Sigmoid colon (tissue), 7 donors: Measurements from ENCODE around the gene ABCA13. TPM values are rescaled to one million over a fixed set of nuclear protein-coding genes. Genes with fewer than 3 reads are reported as not detected.

Source experiments
- DNase-seq: peaks from one replicate; pipeline ENCODE4 v3.0.0-alpha.2; 2019
- H3K27ac ChIP-seq, 4 donors: fragments of 200-600 bp; sonication (generic); one replicate each; pipeline ENCODE4 v1.5.1; 2016 to 2019; ENCODE audit warnings: mild to moderate bottlenecking in 1 of 4
- H3K27me3 ChIP-seq, 3 donors: fragments of 200-600 bp; sonication (generic); one replicate each; pipeline ENCODE4 v1.5.1; 2019; ENCODE audit warnings: mild to moderate bottlenecking in 1 of 3
- H3K36me3 ChIP-seq, 4 donors: fragments of 200-600 bp; sonication (generic); one replicate each; pipeline ENCODE4 v1.5.1; 2016 to 2019
- H3K4me1 ChIP-seq, 4 donors: fragments of 200-600 bp; sonication (generic); one replicate each; pipeline ENCODE4 v1.5.1; 2017 to 2019
- H3K4me3 ChIP-seq, 4 donors: fragments of 200-600 bp; sonication (generic); one replicate each; pipeline ENCODE4 v1.5.1; 2017 to 2019; ENCODE audit warnings: mild to moderate bottlenecking in 2 of 4, moderate library complexity in 1 of 4
- H3K9me3 ChIP-seq, 4 donors: fragments of 200-600 bp in 3 of 4; sonication (generic) in 3 of 4; one replicate each; pipeline versions ENCODE4 v1.5.1 to v1.6.1; 2013 to 2019
- CTCF ChIP-seq, 4 experiments: fragments of 450-650 bp in 3 of 4; fragments of 200-600 bp in 1 of 4; IDR thresholded peaks; one replicate each; pipeline ENCODE4 v1.5.1; 2016 to 2019; ENCODE audit warnings: antibody characterized with exemption in 4 of 4, mild to moderate bottlenecking in 3 of 4, moderate library complexity in 2 of 4
- EP300 ChIP-seq, 4 donors: sonication (generic); formaldehyde crosslinking; IDR thresholded peaks; one replicate each; pipeline ENCODE4 v1.6.1; 2017; ENCODE audit warnings: antibody characterized with exemption in 4 of 4
- POLR2A ChIP-seq, 2 donors: fragments of 450-650 bp; IDR thresholded peaks; one replicate each; pipeline ENCODE4 v1.6.1; 2016; ENCODE audit warnings: antibody characterized with exemption in 2 of 2, mild to moderate bottlenecking in 2 of 2, moderate library complexity in 2 of 2
- POLR2AphosphoS5 ChIP-seq, 4 donors: sonication (generic); formaldehyde crosslinking; IDR thresholded peaks; one replicate each; pipeline ENCODE4 v1.6.1; 2017; ENCODE audit warnings: antibody characterized with exemption in 4 of 4
- WGBS, 2 donors: extraction: QIAGEN DNeasy Blood & Tissue Kit; methylation state at CpG; one replicate each; pipeline ENCODE4 v1.1.7; 2013; 5-methylcytosine and 5-hydroxymethylcytosine counted together
- intact Hi-C: fragments of 100-400 bp; cut with DNase I; formaldehyde crosslinking; loops from one replicate; pipeline ENCODE4 v1.15.1; 2023
- polyA plus RNA-seq, 3 donors: library from polyadenylated mRNA; stranded (reverse); fragments of 200-250 nt; gene quantifications; one replicate each; pipeline ENCODE4 v1.2.3, GENCODE V29; 2013
- total RNA-seq, 4 donors: library from RNA; depleted of rRNA; stranded (reverse); fragments of >200 nt; gene quantifications; one replicate each; pipeline ENCODE4 v1.1.0, GENCODE V29; 2016
- donor health status: healthy with polysubstance abuse.
- donor health status: Bipolar disorder and iron deficiency.
- donor health status: healthy.

ABCA13 gene
- total and polyA plus RNA-seq, 7 donors = under 0.01 to 0.71 (median 0.14) TPM; not detected in 2

GRCh38 chr7:48443051-48443450, 271.8 kb downstream of the ABCA13 start:
- Histone ChIP-seq H3K9me3 (peaks cover 0 to 5% (median 0%) of the 10 kb centered on the region in 4 donors), H3K36me3 (no peaks in the 10 kb centered on the region), H3K27ac (no peak overlapping the region), H3K4me1 (no peaks in the 10 kb centered on the region), H3K27me3 (no peaks in the 10 kb centered on the region), H3K4me3 (no peak overlapping the region)
- 90 to 91% methylated on average over 5 of the region's 5 CpGs for WGBS, 2 donors
- no peak for TF ChIP-seq CTCF (IDR thresholded peaks at IDR 0.05)
- no peak for TF ChIP-seq EP300 (IDR thresholded peaks at IDR 0.05)
- TF ChIP-seq POLR2A (IDR thresholded peaks at IDR 0.05) = no peak
- TF ChIP-seq POLR2AphosphoS5 (IDR thresholded peaks at IDR 0.05) = no peak
- intact Hi-C loops = no loop called here
- no peak for DNase-seq

GRCh38 chr7:48446721-48447120, 275.5 kb downstream of the ABCA13 start:
- Histone ChIP-seq H3K4me1 (no peaks in the 10 kb centered on the region), H3K27me3 (no peaks in the 10 kb centered on the region), H3K36me3 (no peaks in the 10 kb centered on the region), H3K27ac (no peak overlapping the region), H3K9me3 (peaks cover 0 to 5% (median 0%) of the 10 kb centered on the region in 4 donors), H3K4me3 (no peak overlapping the region)
- TF ChIP-seq EP300 (IDR thresholded peaks at IDR 0.05) (no peak), POLR2AphosphoS5 (IDR thresholded peaks at IDR 0.05) (no peak), POLR2A (IDR thresholded peaks at IDR 0.05) (no peak), CTCF (IDR thresholded peaks at IDR 0.05) (no peak)
- no peak for DNase-seq
- intact Hi-C loops = no loop called here

GRCh38 chr7:48452218-48452617, 281.0 kb downstream of the ABCA13 start:
- no peak overlapping the region for H3K27ac ChIP-seq
- no peak for TF ChIP-seq CTCF (IDR thresholded peaks at IDR 0.05)
- no peak for TF ChIP-seq EP300 (IDR thresholded peaks at IDR 0.05)
- TF ChIP-seq POLR2AphosphoS5 (IDR thresholded peaks at IDR 0.05) = no peak
- no peak for TF ChIP-seq POLR2A (IDR thresholded peaks at IDR 0.05)
- no peaks in the 10 kb centered on the region for H3K27me3 ChIP-seq
- intact Hi-C loops = no loop called here
- WGBS, 2 donors = 89 to 92% methylated on average over 1 of the region's 1 CpG
- no peaks in the 10 kb centered on the region for H3K9me3 ChIP-seq
- DNase-seq = no peak
- H3K4me3 ChIP-seq = no peak overlapping the region
- no peaks in the 10 kb centered on the region for H3K36me3 ChIP-seq
- H3K4me1 ChIP-seq = no peaks in the 10 kb centered on the region

- Histone ChIP-seq H3K4me1 (no peaks in the 10 kb centered on the region), H3K27me3 (no peaks in the 10 kb centered on the region), H3K27ac (no peak overlapping the region), H3K9me3 (no peaks in the 10 kb centered on the region), H3K4me3 (no peak overlapping the region), H3K36me3 (no peaks in the 10 kb centered on the region)
- no peak for DNase-seq
- TF ChIP-seq EP300 (IDR thresholded peaks at IDR 0.05) (no peak), POLR2AphosphoS5 (IDR thresholded peaks at IDR 0.05) (no peak), CTCF (IDR thresholded peaks at IDR 0.05) (no peak), POLR2A (IDR thresholded peaks at IDR 0.05) (no peak)
- intact Hi-C loops = no loop called here
- 89 to 94% methylated on average over 38 of the region's 38 CpGs for WGBS, 2 donors
These were observed 283.5 kb downstream of the ABCA13 start for GRCh38 chr7:48454750-48455192.

GRCh38 chr7:48455363-48455762, 284.1 kb downstream of the ABCA13 start:
- intact Hi-C loops = no loop called here
- 93 to 94% methylated on average over 17 of the region's 17 CpGs for WGBS, 2 donors
- Histone ChIP-seq H3K9me3 (no peaks in the 10 kb centered on the region), H3K4me1 (no peaks in the 10 kb centered on the region), H3K4me3 (no peak overlapping the region), H3K36me3 (no peaks in the 10 kb centered on the region), H3K27ac (no peak overlapping the region), H3K27me3 (no peaks in the 10 kb centered on the region)
- TF ChIP-seq POLR2AphosphoS5 (IDR thresholded peaks at IDR 0.05) (no peak), POLR2A (IDR thresholded peaks at IDR 0.05) (no peak), CTCF (IDR thresholded peaks at IDR 0.05) (no peak), EP300 (IDR thresholded peaks at IDR 0.05) (no peak)
- no peak for DNase-seq
